Hindlimb muscle (tissue), 1 donor: ENCODE data around the gene PAIP2B. TPM values are rescaled to one million over a fixed set of nuclear protein-coding genes. Genes with fewer than 3 reads are reported as not detected.
A peak's percentile ranks its signal among the peaks of the same experiment; 100 is the strongest.
"Not testable (repeated sequence)": the region's sequence is repeated elsewhere in the genome, so short reads cannot be mapped to it uniquely, and the experiment has no call there.

Experiments used
- DNase-seq: peaks from one replicate; pipeline ENCODE4 v3.0.0-alpha.2; 2013
- polyA plus RNA-seq: library from polyadenylated mRNA; unstranded; fragments of 120-200 nt; gene quantifications from one replicate; pipeline ENCODE4 v1.2.1, GENCODE V29; 2013; ENCODE audit not compliant: insufficient read length

The PAIP2B gene, protein sequence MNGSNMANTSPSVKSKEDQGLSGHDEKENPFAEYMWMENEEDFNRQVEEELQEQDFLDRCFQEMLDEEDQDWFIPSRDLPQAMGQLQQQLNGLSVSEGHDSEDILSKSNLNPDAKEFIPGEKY
- polyA plus RNA-seq: 3.5 TPM

DNA sequence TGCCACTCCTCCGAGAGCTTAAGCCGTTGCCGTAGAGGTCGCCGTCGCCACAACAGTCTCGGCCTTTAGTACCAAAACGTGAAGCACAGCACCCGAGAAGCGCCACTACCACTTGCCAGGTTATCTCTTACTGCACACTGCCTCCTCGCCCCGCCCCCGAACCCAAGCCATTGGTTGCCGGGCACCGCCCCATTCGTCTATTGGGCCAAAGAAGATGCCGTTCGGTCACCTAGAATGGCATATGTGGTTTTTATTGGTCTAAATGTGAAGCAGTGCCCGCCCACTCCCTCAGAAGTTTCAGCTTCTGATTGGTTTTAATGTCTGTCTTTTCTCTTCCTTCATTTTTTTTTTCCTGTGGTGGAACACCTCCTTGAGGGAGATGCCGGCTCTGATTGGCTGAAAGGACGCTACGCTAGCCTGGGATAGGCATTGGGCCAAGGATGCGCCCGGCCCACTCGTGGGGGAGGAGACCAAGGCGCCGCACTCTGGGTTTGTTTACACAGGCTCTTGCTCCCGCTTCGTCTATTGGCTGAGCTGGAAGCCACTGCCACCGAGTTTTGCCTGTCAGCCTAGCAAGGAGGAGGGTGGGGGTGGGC, at the start of gene PAIP2B:
Gene PAIP2B (minus strand): TSS at position 139 of the 596 bp plus-strand sequence. CDS start 24,514 bp downstream, outside the sequence.
- peak; percentile 99 for DNase-seq

DNA sequence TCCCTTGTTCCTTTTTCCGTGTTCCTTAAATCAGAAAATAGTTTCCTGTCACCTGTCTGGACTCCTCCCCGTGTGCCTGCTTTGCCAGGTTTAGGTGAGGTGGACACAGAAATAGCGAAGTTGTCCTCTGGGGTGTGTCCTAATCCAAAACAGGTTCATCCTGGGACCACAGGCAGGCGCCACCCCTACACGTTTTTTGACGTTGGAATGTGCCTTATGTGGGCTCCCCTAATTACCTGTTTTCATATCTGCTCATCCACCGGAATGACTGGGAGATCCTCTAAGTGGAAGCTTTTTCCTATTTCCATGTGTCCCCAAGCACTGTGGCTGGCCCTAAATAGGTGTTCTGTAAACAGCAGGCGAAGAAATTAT, 49.0 kb upstream of the PAIP2B start:
- no peak for DNase-seq

DNA sequence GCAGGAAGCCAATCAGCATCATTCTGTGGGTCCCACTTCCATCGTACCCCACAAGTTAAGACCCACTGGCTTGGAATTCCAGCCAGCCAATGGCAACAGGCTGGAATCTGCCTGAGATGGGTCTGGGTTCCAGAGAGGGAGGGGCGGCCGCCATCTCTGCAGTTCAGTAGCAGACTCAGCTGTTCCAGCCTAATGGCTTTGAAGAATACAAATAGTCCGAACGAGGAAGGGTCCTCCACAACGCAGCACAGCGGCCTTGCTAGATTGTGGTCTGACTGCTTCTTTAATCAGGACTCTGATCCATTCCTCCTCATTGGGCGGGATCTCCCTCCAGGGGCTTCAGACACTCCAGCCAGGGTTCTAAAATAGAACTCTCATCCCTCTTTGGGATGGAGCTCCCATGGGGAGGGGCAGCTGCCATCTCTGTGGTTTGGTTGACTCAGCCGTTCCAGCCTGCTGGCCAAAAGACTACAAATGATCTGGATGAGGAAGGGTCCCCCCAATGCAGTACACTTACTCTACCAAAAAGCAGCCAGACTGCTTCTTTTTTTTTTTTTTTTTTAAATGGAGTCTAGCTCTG, 42.7 kb upstream of the PAIP2B start:
- DNase-seq: no peak

DNA sequence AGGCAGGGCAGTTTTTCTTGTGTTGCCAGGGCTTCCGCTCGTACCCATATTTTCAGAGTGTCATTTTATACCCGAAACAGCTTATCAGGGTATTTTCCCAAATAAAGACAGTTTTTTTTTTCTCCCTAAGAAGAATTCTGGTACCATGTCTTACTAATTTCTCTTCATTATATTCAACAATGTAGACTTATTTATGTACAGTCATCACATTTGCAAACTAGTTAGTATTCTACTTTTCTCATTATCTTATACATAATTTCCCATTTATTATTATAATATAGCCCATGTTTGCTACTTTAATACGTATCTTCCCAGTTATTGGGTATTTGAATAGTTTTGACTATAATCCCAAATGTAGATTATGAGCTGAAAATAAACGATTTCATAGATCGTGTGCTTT, 36.5 kb upstream of the PAIP2B start:
- no peak for DNase-seq

DNA sequence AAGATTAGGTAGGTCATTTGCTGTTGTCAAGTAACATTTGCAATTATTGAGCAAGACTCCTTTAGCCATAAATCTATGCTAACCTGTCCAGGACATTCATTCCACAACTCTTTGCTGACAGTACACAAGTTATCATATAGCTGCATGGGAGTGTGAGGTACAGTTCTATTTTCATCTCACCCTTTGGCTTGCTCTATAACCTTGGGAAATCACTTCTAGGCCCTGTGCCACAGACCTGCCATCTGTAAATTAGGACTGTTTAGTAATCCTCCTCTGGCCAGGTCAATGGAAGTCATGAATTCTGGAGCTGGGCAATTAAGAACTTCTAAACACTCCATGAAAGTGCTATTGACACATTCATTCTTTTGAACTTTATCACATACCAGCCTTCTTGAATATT, 34.6 kb upstream of the PAIP2B start:
- no peak for DNase-seq

DNA sequence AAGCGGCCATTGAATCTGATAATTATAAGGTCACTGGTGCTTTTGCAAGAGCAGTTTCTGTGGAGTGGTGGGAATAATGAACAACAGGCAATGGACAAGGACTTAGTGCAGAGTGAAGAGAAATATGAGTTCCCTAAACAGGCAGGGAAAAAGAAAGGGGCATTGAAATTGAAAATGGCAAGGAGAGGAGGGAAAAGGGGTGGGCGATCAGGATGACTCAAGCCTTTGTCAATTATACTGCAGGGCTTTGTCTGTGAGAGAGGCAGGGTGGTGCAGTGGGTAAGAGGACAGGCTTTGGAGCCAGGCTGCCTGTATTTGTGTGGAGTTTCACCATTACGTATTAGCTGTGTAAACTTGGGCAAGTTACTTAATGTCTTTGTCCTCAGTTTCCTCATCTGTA, 29.5 kb upstream of the PAIP2B start:
- no peak for DNase-seq

DNA sequence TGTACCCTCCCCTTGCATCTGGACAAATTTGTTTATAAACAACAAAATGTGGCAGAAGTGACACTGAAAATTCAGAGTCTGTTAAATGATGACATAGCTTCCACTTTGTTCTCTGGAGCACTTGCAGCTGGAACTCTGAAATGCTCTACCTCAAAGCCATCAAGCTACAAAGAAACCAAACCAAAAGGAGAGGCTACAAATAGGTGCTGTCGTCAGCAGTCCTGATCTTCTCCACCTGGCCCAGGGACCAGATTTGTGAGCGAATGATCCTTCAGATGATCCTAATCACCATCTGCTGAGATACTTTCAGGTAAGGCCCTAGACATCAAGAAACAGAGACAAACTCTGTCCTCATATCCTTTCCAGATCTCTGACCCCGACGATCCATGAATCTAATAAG, 27.9 kb upstream of the PAIP2B start:
- DNase-seq: no peak

DNA sequence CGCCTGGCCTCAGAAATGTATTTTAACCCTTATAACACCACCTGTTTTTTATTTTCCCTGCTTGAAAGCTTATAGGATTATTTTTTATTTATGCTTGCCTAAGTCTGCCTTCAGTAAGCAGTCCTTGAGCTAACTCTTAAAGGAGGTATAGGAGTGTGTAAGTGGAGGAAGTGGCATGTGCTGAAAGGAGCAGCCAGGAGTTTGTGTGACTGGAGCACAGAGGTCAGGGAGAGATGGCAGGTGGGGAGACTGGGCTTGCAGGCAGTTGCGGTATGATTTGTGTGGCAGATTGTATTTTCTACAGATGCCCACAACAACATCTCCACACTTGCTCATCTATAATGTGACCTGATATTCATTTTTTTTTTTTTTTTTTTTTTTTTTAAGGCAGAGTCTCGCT, 27.2 kb upstream of the PAIP2B start:
- no peak for DNase-seq

DNA sequence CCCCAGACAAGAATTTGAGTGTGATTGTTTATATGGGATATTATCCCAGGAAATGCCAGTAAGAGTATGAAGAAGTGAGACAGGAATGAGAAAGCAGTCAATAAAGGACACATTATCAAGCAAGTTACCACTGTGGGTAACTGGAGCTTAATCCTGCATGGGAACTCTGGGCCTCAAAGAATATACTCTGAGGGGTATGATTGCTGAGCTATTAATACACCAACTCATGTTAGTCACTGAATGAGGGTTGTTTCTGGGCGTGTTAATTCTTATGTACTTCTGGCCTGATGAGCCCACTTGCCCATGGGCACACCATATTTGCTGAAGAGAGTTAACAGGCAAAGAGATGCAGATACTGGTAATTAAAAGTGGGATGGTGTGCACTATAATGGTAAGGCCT, 26.6 kb upstream of the PAIP2B start:
- no peak for DNase-seq

DNA sequence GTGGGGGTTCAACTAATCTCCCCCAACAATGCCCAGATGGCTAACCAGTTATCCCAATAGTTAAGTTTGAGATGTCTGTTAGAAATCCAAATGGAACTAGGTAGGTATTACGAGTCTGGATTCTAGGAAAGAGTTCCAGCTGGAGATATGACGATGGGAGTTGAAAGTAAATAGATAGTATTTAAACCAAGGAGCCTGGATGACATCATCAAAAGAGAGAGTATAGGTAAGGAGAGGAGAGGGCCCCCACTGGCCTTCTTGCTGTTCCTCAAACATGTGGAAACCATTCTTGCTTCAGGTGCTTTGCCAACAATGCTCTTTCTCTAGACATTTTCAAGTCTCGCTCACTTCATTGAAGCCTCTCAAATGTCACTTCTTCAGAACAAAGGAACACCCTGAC, 26.0 kb upstream of the PAIP2B start:
- no peak for DNase-seq

DNA sequence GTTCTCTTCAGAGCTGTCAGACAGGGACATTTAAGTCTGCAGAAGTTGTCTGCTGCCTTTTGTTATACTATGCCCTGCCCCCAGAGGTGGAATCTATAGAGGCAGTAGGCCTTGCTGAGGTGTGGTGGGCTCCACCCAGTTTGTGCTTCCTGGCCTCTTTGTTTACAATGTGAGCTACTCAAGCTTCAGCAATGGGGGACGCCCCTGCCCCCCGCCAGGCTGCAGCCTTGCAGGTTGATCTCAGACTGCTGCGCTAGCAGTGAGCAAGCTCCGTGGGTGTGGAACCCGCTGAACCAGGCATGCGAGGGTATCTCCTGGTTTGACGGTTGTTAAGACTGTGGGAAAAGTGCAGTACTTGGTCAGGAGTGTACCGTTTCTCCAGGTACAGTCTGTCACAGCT, 24.0 kb upstream of the PAIP2B start:
- no peak for DNase-seq

DNA sequence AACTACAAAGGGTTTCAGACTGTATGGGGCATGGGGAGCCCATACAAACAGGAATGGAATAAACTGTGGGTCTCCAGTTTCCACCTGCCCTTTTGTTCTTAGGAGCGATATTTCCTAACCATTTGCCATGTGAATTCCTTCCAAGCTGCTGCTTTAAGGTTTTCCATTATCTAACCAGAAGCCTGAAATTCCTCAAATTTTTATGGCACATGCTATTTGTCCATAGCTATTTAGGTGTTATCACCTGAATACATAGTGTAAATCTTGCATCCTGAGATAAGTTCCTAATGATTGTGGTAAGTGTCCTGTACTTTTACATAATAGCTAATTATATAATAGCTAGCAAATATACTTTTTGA, 17.4 kb upstream of the PAIP2B start:
- no peak for DNase-seq

DNA sequence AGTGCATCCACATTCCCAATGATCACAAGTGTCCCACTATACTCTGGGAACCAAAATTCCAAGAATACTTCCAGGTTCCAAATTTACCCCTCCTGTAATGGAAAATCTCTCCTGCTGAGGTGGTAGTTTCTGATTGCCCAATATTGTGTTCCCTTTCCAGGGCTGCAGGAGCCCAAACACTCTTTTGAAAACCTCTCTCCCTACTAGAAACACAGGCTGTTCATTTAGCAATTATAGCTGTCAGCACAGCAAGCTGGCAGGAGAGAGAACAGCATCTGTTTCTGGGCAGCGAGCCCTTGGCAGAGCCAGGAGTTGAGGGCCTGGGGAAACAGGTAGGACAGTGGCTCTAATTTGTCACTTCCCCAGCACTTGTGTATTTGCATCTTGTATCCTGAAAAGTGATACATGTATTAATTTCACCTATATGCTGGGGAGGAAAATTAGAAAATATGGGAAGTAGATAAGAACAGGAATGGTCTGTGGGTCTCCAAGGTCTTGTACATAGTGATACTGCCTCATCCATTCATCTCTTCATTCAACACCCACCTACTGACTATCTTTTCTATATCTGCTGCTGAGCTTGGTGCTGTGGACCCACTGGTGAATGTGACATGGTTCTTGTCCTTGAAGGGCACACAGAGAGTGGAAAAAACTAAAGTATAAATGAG, 16.9 kb upstream of the PAIP2B start:
- DNase-seq: peak; percentile 23

DNA sequence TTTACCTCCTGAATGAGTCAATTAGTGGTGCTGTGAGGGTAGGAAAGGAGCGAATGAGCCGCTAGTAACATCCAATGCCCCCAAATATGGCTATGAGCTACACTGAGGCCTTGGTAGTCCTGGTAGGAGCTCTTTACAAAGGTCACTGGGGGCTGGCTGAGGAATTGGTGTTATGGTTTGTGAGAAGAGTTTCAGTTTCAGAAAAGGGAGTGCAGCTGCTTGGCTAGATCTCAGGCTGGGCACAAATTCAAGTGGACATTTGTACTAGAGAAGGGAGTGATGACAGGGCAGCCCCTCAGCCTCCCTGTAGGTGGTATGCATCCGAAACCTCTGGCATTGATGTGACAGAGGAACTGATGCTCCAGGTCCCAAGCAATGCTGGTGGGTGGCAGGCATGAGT, 13.9 kb upstream of the PAIP2B start:
- peak; percentile 40 for DNase-seq

DNA sequence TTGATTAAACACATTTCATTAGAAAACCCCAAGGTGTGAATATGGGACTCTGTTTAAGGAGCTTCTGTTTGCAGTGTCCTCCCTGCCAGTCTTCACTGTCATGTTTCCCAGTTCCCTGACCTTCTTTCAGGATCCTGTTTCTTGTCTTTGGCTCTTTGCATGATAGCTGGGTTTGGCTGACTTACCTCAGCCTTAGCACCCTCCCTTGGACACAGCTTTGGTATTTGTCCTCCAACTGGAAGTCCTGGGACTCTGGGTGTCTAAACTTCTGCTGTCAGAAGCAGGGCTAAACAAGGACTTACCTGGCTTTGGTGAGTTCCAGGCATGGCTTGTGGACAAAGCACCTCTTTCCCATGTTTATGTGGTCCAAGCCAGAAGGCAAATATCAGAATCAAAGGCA, 11.2 kb upstream of the PAIP2B start:
- no peak for DNase-seq

DNA sequence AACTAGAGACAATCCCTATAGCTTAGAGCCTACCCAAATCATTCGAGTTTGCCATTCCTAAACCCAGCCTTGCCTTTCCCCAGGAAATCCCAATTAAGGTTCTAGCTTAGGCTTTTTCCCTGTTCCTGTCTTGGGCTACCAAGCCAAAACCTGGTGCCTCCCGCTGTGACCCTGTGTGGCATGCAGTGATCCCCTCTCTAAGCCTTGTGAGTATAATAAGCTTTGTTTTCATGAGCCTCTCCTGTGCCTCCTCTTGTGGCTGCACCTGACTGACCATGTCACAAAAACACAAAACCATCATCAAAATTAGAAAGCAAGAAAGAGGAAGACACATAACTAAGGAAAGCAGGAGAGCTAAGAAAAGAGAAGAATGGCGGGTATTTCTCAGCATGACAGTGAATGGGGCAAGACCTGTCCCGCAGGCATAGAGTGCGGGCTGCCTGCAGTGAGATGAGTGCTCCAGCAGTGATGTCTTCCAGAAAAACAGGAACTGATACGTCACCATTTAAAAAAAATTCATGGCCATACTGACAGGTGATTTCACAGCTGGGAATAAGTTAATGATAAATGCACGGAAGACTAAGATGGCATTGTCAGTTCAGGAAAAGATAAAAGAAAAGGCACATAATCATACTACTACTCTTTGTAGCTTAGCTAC, 9.2 kb upstream of the PAIP2B start:
- DNase-seq: no peak

DNA sequence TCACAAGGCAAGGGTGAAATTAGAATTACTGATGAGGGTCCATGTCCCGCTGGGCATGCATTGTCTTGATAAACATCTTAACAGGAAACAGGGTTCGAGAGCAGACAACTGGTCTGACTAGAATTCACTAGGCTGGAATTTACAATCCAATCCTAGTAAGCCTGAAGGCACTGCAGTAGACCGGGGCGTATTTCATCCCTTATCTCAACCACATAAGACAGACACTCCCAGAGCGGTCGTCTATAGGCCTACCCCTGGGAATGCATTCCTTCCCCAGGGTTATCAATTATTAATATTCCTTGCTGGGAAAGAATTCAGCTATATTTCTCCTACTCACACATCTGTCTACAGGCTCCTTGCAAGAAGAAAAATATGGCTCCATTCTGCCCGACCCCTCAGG, 6.2 kb upstream of the PAIP2B start:
- not testable (repeated sequence) for DNase-seq

DNA sequence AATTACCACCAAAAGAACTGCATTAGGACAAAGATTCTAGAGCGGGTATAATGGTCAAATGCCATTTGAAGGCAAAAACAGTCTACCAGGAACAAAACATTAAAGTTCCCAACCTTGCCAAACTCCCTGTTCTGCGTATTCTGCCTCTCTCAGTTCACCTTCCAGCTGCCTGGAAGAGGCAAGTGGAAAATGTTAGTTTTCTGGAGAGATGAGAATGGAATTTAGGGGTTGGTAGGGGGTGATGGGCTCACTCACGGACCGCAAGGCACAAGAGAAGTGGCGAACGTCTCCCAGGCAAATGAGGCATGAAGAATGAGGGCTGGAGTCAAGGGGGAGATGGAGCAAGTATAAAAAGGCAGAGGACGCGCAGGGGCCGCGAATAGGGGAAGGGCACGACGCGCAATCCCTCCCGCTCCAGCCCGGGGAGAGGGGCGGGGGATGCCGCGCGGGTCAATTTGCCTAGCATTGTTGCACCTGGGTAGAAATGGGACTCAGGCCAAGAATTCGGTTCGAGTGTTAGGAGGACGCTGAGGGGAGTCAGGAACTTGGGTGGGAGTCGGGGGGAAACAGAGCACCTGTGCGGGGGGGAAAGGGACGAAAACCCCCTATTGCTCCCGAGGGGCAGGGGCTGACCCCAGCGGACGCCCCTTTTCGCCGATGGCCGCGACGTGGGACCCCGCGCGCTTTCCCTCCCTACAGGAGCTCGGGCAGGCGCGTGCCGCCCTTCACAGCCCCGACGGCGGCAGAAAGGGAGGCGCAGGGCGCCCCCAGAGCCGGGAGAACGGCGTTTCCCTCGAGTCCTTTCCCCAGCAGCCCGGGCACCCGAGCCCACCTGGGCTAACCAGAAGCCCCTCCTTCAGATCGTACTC, 573 bp downstream of the PAIP2B start:
- peak; percentile 73 for DNase-seq

DNA sequence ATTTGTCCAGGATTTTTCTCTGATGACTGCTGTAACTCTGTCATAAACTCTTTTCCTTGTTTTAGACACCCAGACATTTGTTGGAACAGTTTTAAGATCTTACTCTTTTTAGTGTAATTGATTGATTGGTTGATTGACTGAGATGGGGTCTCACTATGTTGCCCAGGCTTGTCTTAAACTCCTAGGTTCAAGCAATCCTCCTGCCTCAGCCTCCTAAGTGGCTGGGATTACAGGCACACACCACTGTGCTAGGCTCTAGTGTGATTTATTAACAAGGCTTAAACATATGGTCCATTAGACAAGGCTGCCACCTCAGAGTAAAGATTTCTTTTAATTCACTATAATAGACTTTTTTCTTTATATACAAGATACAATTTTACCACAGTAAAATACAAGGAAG, 2.0 kb downstream of the PAIP2B start:
- DNase-seq: no peak

DNA sequence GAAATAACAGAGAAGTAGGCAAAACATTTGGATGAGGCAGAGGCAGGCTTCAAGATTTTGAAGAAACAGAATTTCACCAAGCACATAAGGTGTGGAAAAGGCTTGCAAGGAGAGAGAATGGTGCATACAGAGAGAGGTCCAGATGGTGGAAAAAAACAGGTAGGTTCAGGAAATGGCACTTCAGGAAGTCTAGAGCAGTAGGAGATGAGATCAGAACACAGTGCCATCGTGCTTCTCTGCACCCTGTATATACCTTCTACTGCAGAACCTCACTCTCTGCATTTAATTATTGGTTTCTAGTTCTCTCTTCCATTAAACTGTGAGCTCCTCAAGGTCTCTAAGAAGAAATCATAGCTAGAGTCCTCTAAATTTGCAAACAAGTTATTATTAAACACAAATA, 2.4 kb downstream of the PAIP2B start:
- DNase-seq: no peak

DNA sequence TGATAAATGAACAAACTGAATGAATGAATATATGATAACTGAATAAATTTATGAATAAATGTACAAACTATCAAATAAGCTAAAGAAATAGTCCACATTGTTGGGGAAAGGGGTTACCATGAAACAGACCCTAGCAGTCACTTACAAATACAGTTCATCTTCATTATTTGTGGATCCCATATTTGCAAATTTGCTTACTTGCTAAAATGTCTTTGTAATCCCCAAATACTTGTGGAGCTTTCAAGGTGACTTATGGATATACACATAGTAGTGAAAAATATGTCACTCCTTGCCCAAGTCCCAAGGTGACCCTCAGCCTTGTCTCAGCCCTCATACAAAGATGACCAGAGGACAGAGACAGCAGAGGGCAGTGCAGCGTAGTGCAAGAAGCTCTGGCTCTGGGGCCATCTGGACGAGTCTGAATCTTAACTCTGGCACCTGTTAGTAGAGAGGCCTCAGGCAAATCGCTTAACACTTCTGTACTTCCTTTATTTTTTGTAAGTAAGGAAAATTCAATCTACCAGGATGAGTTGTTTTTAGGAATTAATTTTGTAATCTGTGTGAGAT, 3.1 kb downstream of the PAIP2B start:
- peak; percentile 60 for DNase-seq

DNA sequence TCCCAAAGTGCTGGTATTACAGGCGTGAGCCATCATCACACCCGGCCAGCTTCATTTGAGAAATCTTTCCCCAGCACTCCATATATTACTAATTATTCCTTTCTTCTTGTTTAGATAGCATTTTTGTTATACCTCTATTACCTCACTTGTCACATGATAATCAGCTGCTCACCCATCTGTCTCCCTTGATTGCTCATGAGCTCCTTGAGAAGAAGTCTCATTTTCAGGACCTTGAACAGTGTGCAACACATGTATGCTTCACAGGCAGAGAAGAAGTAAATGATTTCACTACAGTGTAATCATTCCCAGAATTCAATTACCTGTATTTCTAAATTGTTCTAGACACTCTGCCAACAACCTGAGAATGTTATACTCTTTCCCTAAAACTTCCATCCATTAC, 6.2 kb downstream of the PAIP2B start:
- no peak for DNase-seq
